Tongue (tissue), 2 donors: ENCODE measurements around the gene PSD2. TPM values are rescaled to one million over a fixed set of nuclear protein-coding genes. Genes with fewer than 3 reads are reported as not detected.

Source experiments
- DNase-seq: peaks from one replicate; pipeline ENCODE4 v3.0.0-alpha.2; 2015
- total RNA-seq: library from RNA; depleted of rRNA; stranded (reverse); fragments of >200 nt; gene quantifications from one replicate; pipeline ENCODE4 v1.2.3, GENCODE V29; 2014

PSD2 gene
- 0.10 TPM for total RNA-seq

GRCh38 chr5:139795074-139796001 lies at the start of gene PSD2:
TSS of gene PSD2 (plus strand) at chr5:139795808. CDS start at chr5:139809441, 13,633 bp downstream.
- peak; percentile 50 for DNase-seq

GRCh38 chr5:139746691-139747582 lies 48.7 kb upstream of the PSD2 start:
- DNase-seq = peak; percentile 64

- peak; percentile 81 for DNase-seq
Measured at GRCh38 chr5:139747583-139748504, 47.8 kb upstream of the PSD2 start.

GRCh38 chr5:139748505-139748826 lies 47.1 kb upstream of the PSD2 start:
- DNase-seq = no peak

- DNase-seq = peak; percentile 48
Measured at GRCh38 chr5:139749242-139749641, 46.4 kb upstream of the PSD2 start.

GRCh38 chr5:139751236-139751635 lies 44.4 kb upstream of the PSD2 start:
- DNase-seq = no peak

GRCh38 chr5:139752506-139753473 lies 42.8 kb upstream of the PSD2 start:
- DNase-seq = no peak

GRCh38 chr5:139755892-139756671 lies 39.5 kb upstream of the PSD2 start:
- DNase-seq = no peak

- DNase-seq = no peak
Measured at GRCh38 chr5:139756971-139757370, 38.6 kb upstream of the PSD2 start.

GRCh38 chr5:139757727-139758509 lies 37.7 kb upstream of the PSD2 start:
- DNase-seq = no peak

- DNase-seq = no peak
Measured at GRCh38 chr5:139758510-139759075, 37.0 kb upstream of the PSD2 start.

- DNase-seq = no peak
Measured at GRCh38 chr5:139759219-139759721, 36.3 kb upstream of the PSD2 start.

GRCh38 chr5:139760066-139761056 lies 35.2 kb upstream of the PSD2 start:
- no peak for DNase-seq

GRCh38 chr5:139761057-139761450 lies 34.6 kb upstream of the PSD2 start:
- DNase-seq = no peak

- DNase-seq = no peak
Measured at GRCh38 chr5:139761501-139761900, 34.1 kb upstream of the PSD2 start.

GRCh38 chr5:139762615-139763170 lies 32.9 kb upstream of the PSD2 start:
- DNase-seq = no peak
